AG09319 (cell line): ENCODE results near the gene CDK19.
"Not testable (repeated sequence)": the region's sequence is repeated elsewhere in the genome, so short reads cannot be mapped to it uniquely, and the experiment has no call there.

Experiments
- DNase-seq: peaks from one replicate; pipeline ENCODE4 v3.0.0-alpha.2; 2010; ENCODE audit warnings: low read depth; ENCODE audit errors: extremely low read depth
- CTCF ChIP-seq: IDR thresholded peaks from 2 replicates; pipeline ENCODE4 v1.5.1; 2011; ENCODE audit warnings: low read depth, mild to moderate bottlenecking, inconsistent platforms, low read length, moderate library complexity

The CDK19 gene

GRCh38 chr6:110813338-110814101, 1.7 kb downstream of the CDK19 start:
- DNase-seq: no peak
- TF ChIP-seq CTCF: no peak

GRCh38 chr6:110812719-110813118, 2.5 kb downstream of the CDK19 start:
- no peak for TF ChIP-seq CTCF
- DNase-seq: no peak

- no peak for DNase-seq
- no peak for TF ChIP-seq CTCF
These were observed 4.2 kb downstream of the CDK19 start for GRCh38 chr6:110810896-110811586.

- TF ChIP-seq CTCF: no peak
These were observed 5.5 kb downstream of the CDK19 start for GRCh38 chr6:110809792-110810191.

GRCh38 chr6:110802175-110802574, 13.1 kb downstream of the CDK19 start:
- not testable (repeated sequence) for DNase-seq

More at GRCh38 chr6:110809792-110810191, 5.5 kb downstream of the CDK19 start:
- DNase-seq: no peak

- no peak for DNase-seq
- TF ChIP-seq CTCF: no peak
These were observed 14.5 kb downstream of the CDK19 start for GRCh38 chr6:110800839-110801196.

- DNase-seq: no peak
- TF ChIP-seq CTCF: no peak
These were observed 15.0 kb downstream of the CDK19 start for GRCh38 chr6:110800196-110800838.
